ENCODE results near the gene BBS12.

Gene BBS12

DNA sequence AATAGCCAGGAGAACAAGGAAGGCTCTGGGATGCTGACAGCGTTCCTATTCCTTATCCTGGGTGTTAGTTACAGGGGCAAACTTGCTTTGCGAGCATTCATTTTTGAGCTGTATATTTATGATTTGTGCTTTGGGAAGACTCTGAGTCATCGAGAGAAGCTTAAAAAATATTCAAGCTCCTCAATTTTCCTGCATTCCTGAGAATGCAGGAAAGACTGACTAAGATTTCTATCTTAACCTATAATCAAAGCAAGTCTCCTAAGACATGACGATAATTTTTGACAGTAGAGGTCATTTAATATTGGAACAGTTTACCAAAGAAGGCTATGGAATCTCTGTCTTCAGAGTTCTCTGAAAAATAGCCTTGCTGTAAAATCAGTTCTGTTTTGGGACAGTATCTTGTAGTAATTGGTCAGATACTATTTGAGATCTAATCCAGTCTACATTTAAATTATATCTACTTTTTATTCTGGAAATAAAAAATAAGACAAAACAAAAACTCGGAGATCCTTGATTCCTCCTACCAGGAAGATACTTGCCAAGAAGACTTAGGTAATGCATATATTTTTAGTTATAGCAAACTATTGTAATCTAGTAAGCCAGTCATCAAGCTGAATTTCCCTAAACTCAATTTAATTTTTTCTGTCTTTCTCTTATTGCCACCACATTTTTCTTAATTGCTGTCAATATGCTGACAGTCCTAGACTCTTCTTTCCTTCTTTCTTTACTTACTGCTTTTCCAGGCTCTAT lies 31.7 kb downstream of the BBS12 start:
- DNase-seq, result no peak
- TF ChIP-seq POLR2A (IDR thresholded peaks at IDR 0.05; ENCODE audit: low read length) (no peak), GATA1 (IDR thresholded peaks at IDR 0.05; ENCODE audit: low read depth, low read length) (no peak)

DNA sequence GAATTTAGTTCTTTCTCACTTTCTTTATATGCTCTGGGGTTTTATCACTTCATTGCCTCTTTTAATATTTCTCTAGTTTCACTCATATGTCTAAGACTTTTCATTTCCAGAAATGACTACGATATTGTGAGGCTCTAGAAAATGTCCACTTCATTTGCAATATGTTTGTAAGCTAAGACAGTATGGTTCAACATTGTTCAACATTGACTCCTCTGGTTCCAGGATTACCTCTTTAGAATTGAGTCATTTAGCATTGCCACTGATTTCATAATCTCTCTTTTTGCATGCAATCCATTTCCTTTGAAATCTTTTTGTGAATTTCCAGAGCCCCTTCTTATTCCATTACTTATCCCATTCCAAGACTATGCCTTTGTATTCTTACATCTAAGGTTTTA lies 32.3 kb downstream of the BBS12 start:
- DNase-seq, result peak in 1 of 2 experiments; percentile 54

DNA sequence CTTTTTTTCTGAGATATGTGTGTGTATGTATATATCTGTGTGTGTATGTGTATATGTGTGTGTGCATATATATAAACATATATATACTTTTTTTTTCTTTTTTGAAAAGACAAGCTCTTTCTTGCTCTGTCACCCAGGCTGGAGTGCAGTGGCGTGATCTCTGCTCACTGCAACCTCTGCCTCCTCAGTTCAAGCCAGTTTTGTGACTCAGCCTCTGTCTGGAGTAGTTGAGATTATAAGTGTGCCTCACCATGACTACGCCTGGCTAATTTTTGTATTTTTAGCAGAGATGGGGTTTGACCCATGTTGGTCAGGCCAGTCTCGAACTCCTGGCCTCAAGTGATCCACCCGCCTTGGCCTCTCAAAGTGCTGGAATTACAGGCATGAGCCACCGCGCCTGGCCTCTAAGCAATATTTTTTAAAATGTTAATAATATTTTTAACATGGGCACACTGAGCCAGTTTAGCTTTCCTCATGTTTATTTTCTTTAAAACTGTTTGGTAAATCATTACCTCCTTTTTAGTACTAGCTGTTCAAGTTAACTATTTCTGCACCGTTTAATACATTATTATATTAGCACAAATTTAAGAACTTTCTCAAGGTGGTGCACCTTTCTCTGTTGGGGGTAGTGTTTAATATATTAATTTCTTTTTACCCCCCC lies 33.3 kb downstream of the BBS12 start:
- TF ChIP-seq POLR2A (IDR thresholded peaks at IDR 0.05; ENCODE audit: low read length) (no peak), GATA1 (IDR thresholded peaks at IDR 0.05; ENCODE audit: low read depth, low read length) (no peak)
- peak; percentile 16 to 66 for DNase-seq

More for the DNA sequence above, 32.3 kb downstream of the BBS12 start:
- no peak for TF ChIP-seq GATA1 (IDR thresholded peaks at IDR 0.05; ENCODE audit: low read depth, low read length)
- no peak for TF ChIP-seq POLR2A (IDR thresholded peaks at IDR 0.05; ENCODE audit: low read length)

DNA sequence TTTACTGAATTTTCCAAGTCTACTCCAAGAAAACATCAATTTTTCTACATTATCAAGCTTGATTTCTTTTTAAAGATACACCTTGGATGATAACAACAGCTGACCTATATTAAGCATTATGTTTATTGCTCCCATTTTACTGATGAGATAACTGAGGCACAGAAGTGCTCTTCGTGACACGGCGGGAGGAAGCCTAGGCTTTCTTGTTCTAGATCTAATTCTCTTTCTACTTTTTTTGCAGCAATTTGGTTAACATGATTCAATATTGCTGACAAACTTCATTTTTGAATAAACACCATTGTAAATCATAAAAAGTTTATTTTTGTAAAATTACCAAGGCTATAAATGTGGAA lies 33.8 kb downstream of the BBS12 start:
- TF ChIP-seq GATA1 (IDR thresholded peaks at IDR 0.05; ENCODE audit: low read depth, low read length) (no peak), POLR2A (IDR thresholded peaks at IDR 0.05; ENCODE audit: low read length) (no peak)
- no peak for DNase-seq

GRCh38 chr4:122766950-122767349 lies 34.4 kb downstream of the BBS12 start:
- peak in 1 of 2 experiments; percentile 4 for DNase-seq
- no peak for TF ChIP-seq POLR2A (IDR thresholded peaks at IDR 0.05; ENCODE audit: low read length)
- no peak for TF ChIP-seq GATA1 (IDR thresholded peaks at IDR 0.05; ENCODE audit: low read depth, low read length)

- no peak for TF ChIP-seq GATA1 (IDR thresholded peaks at IDR 0.05; ENCODE audit: low read depth, low read length)
- no peak for TF ChIP-seq POLR2A (IDR thresholded peaks at IDR 0.05; ENCODE audit: low read length)
- DNase-seq, result no peak
Observed at GRCh38 chr4:122771724-122772123, 39.2 kb downstream of the BBS12 start.

- TF ChIP-seq POLR2A (IDR thresholded peaks at IDR 0.05; ENCODE audit: low read length) (no peak), GATA1 (IDR thresholded peaks at IDR 0.05; ENCODE audit: low read depth, low read length) (no peak)
- DNase-seq, result no peak
Observed at GRCh38 chr4:122772311-122772710, 39.8 kb downstream of the BBS12 start.

DNA sequence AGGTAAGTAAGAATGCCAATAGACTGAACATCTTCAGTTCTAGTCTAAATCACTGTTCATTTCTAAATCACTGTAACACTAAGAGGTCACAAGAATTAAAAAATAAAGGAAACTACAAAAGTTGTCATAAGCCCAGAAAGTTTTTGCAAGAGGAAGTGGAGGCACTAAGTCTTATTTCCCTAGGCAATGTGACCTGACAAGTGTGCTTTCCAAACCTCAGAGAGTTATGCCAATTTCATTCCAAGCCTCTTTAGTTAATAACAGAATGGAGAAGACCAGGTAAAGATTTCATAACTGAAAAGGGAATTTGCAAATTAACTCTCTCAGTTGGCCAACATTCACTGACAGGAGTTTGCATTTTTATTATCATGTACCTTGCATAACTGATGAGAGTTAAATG lies 40.5 kb downstream of the BBS12 start:
- TF ChIP-seq GATA1 (IDR thresholded peaks at IDR 0.05; ENCODE audit: low read depth, low read length) (no peak), POLR2A (IDR thresholded peaks at IDR 0.05; ENCODE audit: low read length) (no peak)
- no peak for DNase-seq

DNA sequence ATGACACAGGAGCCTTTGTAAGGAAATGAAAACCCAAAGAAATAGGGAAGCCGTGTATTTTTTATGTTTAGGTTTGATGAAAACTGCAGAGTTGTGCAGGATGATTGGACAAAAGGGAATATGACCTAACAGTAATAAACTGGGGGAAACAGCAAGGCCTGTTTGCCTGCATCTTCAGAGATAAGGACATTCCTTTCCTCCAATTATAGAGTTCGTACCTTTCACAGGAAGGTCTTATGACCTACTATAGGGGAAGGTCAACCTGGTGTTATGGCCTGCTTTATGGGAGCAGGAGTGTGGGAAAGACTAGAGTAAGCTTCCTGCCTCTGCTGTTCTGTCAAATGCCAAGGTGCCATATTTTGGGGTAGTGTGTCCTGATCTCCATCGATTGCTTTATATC lies 42.5 kb downstream of the BBS12 start:
- TF ChIP-seq GATA1 (IDR thresholded peaks at IDR 0.05; ENCODE audit: low read depth, low read length) (no peak), POLR2A (IDR thresholded peaks at IDR 0.05; ENCODE audit: low read length) (no peak)
- DNase-seq, result no peak

- TF ChIP-seq GATA1 (IDR thresholded peaks at IDR 0.05; ENCODE audit: low read depth, low read length) (no peak), POLR2A (IDR thresholded peaks at IDR 0.05; ENCODE audit: low read length) (no peak)
- peak; percentile 27 to 45 for DNase-seq
Observed at GRCh38 chr4:122775987-122776836, 43.7 kb downstream of the BBS12 start.

DNA sequence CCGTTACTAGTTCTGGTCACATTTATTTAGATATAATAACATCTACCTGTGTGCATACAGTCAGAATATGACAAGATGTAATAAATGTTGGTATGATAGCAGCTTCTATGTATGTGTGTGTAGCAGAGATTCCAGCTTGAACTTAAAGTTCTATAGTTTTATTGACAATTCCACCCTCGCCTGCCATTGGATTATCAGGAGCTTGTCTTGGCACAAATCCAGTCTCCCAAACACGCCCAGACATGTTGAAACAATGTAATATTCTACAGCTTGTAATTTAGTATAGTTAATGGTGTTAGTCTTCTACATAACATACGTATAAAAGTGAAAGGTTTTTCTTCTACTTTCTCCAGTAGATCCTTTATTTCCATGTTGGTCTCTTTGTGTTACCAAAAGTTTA lies 44.4 kb downstream of the BBS12 start:
- TF ChIP-seq POLR2A (IDR thresholded peaks at IDR 0.05; ENCODE audit: low read length), result no peak
- peak in 1 of 2 experiments; percentile 13 for DNase-seq

GRCh38 chr4:122777846-122778673 lies 45.6 kb downstream of the BBS12 start:
- DNase-seq, result no peak

GRCh38 chr4:122781486-122781885 lies 49.0 kb downstream of the BBS12 start:
- no peak for DNase-seq
- TF ChIP-seq GATA1 (IDR thresholded peaks at IDR 0.05; ENCODE audit: low read depth, low read length), result no peak
- no peak for TF ChIP-seq POLR2A (IDR thresholded peaks at IDR 0.05; ENCODE audit: low read length)

More at GRCh38 chr4:122777846-122778673, 45.6 kb downstream of the BBS12 start:
- TF ChIP-seq GATA1 (IDR thresholded peaks at IDR 0.05; ENCODE audit: low read depth, low read length) (no peak), POLR2A (IDR thresholded peaks at IDR 0.05; ENCODE audit: low read length) (no peak)
